HL-60 (cell line): ENCODE data around the gene FARS2.

Source experiments
- GABPA ChIP-seq: IDR thresholded peaks from 2 replicates; pipeline ENCODE4 v1.6.1; 2012; ENCODE audit warnings: low read depth
- POLR2AphosphoS5 ChIP-seq: IDR thresholded peaks from 2 replicates; pipeline ENCODE4 v1.6.1; 2012; ENCODE audit warnings: low read depth
- REST ChIP-seq: IDR thresholded peaks from 2 replicates; pipeline ENCODE4 v1.6.1; 2012; ENCODE audit warnings: low read depth; ENCODE audit not compliant: insufficient replicate concordance
- SPI1 ChIP-seq: IDR thresholded peaks from 2 replicates; pipeline ENCODE4 v1.6.1; 2012; ENCODE audit warnings: low read depth, mild to moderate bottlenecking, borderline replicate concordance
- TF ChIP-seq, protein P1 (sequence below): IDR thresholded peaks from one replicate; pipeline ENCODE4 v1.5.1; 2011; ENCODE audit warnings: low read length, control low read depth, inconsistent platforms; ENCODE audit not compliant: insufficient read depth

DNA sequence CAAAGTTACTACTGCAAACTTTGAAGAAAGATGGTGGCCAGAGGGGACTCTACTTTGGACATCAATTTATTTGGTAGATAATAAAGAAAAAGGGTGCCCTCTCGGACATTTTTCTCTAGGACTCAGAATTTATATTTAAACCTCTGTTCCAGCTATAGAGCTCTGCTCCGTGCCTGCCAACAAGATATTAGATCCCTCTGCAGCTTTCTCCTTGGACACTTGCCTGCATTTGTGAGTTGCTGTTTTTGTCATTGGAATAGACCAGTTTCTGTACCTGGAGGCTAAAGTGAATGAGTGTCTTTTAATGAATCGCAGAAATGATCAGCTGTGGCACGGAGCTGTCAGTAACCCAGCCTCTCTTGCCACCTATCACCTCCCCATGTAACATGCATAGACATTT is 491.9 kb downstream of the FARS2 start:
- TF ChIP-seq, protein P1, sequence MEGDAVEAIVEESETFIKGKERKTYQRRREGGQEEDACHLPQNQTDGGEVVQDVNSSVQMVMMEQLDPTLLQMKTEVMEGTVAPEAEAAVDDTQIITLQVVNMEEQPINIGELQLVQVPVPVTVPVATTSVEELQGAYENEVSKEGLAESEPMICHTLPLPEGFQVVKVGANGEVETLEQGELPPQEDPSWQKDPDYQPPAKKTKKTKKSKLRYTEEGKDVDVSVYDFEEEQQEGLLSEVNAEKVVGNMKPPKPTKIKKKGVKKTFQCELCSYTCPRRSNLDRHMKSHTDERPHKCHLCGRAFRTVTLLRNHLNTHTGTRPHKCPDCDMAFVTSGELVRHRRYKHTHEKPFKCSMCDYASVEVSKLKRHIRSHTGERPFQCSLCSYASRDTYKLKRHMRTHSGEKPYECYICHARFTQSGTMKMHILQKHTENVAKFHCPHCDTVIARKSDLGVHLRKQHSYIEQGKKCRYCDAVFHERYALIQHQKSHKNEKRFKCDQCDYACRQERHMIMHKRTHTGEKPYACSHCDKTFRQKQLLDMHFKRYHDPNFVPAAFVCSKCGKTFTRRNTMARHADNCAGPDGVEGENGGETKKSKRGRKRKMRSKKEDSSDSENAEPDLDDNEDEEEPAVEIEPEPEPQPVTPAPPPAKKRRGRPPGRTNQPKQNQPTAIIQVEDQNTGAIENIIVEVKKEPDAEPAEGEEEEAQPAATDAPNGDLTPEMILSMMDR: no peak
- TF ChIP-seq POLR2AphosphoS5 (no peak), REST (no peak), GABPA (no peak), SPI1 (no peak)
